GM12801 (cell line): Measurements from ENCODE around the gene ARL14EP.

ENCODE experiments used
- CTCF ChIP-seq: IDR thresholded peaks from one replicate; pipeline ENCODE4 v1.5.1; 2011; ENCODE audit warnings: control low read depth; ENCODE audit not compliant: insufficient read length; ENCODE audit errors: extremely low read depth

ARL14EP gene

GRCh38 chr11:30358536-30358935 lies 35.6 kb downstream of the ARL14EP start:
- TF ChIP-seq CTCF: no peak

GRCh38 chr11:30360741-30361140 lies 37.8 kb downstream of the ARL14EP start:
- no peak for TF ChIP-seq CTCF

- no peak for TF ChIP-seq CTCF
Observed at GRCh38 chr11:30364139-30364836, 41.4 kb downstream of the ARL14EP start.

GRCh38 chr11:30364837-30365482 lies 42.1 kb downstream of the ARL14EP start:
- TF ChIP-seq CTCF: no peak

- TF ChIP-seq CTCF: no peak
Observed at GRCh38 chr11:30365793-30366517, 43.1 kb downstream of the ARL14EP start.

GRCh38 chr11:30368394-30368793 lies 45.5 kb downstream of the ARL14EP start:
- TF ChIP-seq CTCF: no peak

- no peak for TF ChIP-seq CTCF
Observed at GRCh38 chr11:30370164-30370563, 47.3 kb downstream of the ARL14EP start.
